IMR-90 (cell line): Measurements from ENCODE around the gene FSD1. TPM values are rescaled to one million over a fixed set of nuclear protein-coding genes. Genes with fewer than 3 reads are reported as not detected.

Experiments used
- ATAC-seq: fragments of 200-7000 bp; cut with Tn5 transposase; 2 replicates; pipeline ENCODE4 v1.9.1; 2020; ENCODE audit warnings: low read depth, mild to moderate bottlenecking, moderate library complexity
- BruUV-seq: library from RNA; stranded (reverse); fragments of 400-500 nt; replicated peaks from 2 replicates; lab custom pipeline; 2021; lab: Mats Ljungman, UMichigan
- CTCF ChIA-PET: fragments of 300-600 bp; formaldehyde crosslinking; extraction: SDS; loops from one replicate; lab custom pipeline; 2021; ENCODE audit warnings: antibody characterized with exemption; lab: Yijun Ruan, JAX
- POLR2A ChIA-PET: fragments of 300-600 bp; sonication (Branson Sonifier 250); formaldehyde crosslinking; loops from one replicate; lab custom pipeline; 2022; ENCODE audit warnings: antibody characterized with exemption; ENCODE audit not compliant: unreplicated experiment; lab: Charles Lee
- DNase-seq: peaks from one replicate; pipeline ENCODE4 v3.0.0; 2013
- H2AFZ ChIP-seq: replicated peaks from 2 replicates; pipeline ENCODE3; 2013; ENCODE audit warnings: low read length, mild to moderate bottlenecking; ENCODE audit not compliant: poor library complexity
- H2AK5ac ChIP-seq: 2 replicates; pipeline ENCODE4 v1.6.1; 2013; ENCODE audit warnings: low read depth, low read length, inconsistent platforms
- H2AK9ac ChIP-seq: replicated peaks from 2 replicates; pipeline ENCODE3; 2013; ENCODE audit warnings: mild to moderate bottlenecking, low read depth, low read length, moderate library complexity; ENCODE audit not compliant: poor library complexity
- H2BK120ac ChIP-seq: 2 replicates; pipeline ENCODE4 v1.6.1; 2013; ENCODE audit warnings: low read depth, low read length, inconsistent platforms
- H2BK15ac ChIP-seq: 3 replicates; pipeline ENCODE4 v1.6.1; 2013; ENCODE audit warnings: low read depth, low read length, inconsistent platforms
- H2BK20ac ChIP-seq: 2 replicates; pipeline ENCODE4 v1.6.1; 2013; ENCODE audit warnings: low read depth, mild to moderate bottlenecking, inconsistent platforms, low read length, moderate library complexity
- H2BK5ac ChIP-seq: 2 replicates; pipeline ENCODE4 v1.6.1; 2013; ENCODE audit warnings: mild to moderate bottlenecking, low read depth, low read length, inconsistent platforms; ENCODE audit not compliant: poor library complexity, severe bottlenecking
- H3K14ac ChIP-seq: replicated peaks from 2 replicates; pipeline ENCODE4 v1.6.1; 2013; ENCODE audit warnings: low read depth, low read length, inconsistent platforms
- H3K18ac ChIP-seq: 2 replicates; pipeline ENCODE4 v1.6.1; 2013; ENCODE audit warnings: low read depth, low read length, control low read depth
- H3K23ac ChIP-seq: 2 replicates; pipeline ENCODE4 v1.6.1; 2013; ENCODE audit warnings: low read depth, low read length, inconsistent platforms
- H3K27ac ChIP-seq: 2 replicates; pipeline ENCODE4 v1.5.1; 2013; ENCODE audit warnings: mild to moderate bottlenecking, control low read depth, low read length; ENCODE audit not compliant: insufficient read depth
- H3K27me3 ChIP-seq: 2 replicates; pipeline ENCODE4 v1.6.1; 2013; ENCODE audit warnings: low read length; ENCODE audit not compliant: control insufficient read depth, insufficient read depth
- H3K36me3 ChIP-seq: 2 replicates; pipeline ENCODE4 v1.6.1; 2013; ENCODE audit warnings: low read length, mixed read lengths; ENCODE audit not compliant: control insufficient read depth, insufficient read depth
- H3K4ac ChIP-seq: 2 replicates; pipeline ENCODE4 v1.6.1; 2013; ENCODE audit warnings: low read depth, low read length, inconsistent platforms
- H3K4me1 ChIP-seq: 2 replicates; pipeline ENCODE4 v1.6.1; 2013; ENCODE audit warnings: low read length, mixed read lengths; ENCODE audit not compliant: control insufficient read depth, insufficient read depth
- H3K4me2 ChIP-seq: 2 replicates; pipeline ENCODE4 v1.6.1; 2013; ENCODE audit warnings: low read depth, mild to moderate bottlenecking, control low read depth, low read length, moderate library complexity
- H3K4me3 ChIP-seq: 2 replicates; pipeline ENCODE4 v1.5.1; 2013; ENCODE audit warnings: low read depth, mild to moderate bottlenecking, control low read depth, low read length, moderate library complexity; ENCODE audit not compliant: insufficient read depth
- H3K56ac ChIP-seq: 2 replicates; pipeline ENCODE4 v1.6.1; 2013; ENCODE audit warnings: low read length, inconsistent platforms; ENCODE audit not compliant: insufficient read depth; ENCODE audit errors: extremely low read depth
- H3K79me1 ChIP-seq, 2 experiments: 2 replicates each; pipeline ENCODE4 v1.6.1; 2013; ENCODE audit warnings: low read length in 2 of 2, inconsistent platforms in 1 of 2, low read depth in 1 of 2
- H3K9ac ChIP-seq: 2 replicates; pipeline ENCODE4 v1.6.1; 2013; ENCODE audit warnings: low read depth, low read length, control low read depth
- H3K9me1 ChIP-seq: 2 replicates; pipeline ENCODE4 v1.6.1; 2013; ENCODE audit warnings: low read length, inconsistent platforms; ENCODE audit not compliant: insufficient read depth
- H3K9me3 ChIP-seq: 2 replicates; pipeline ENCODE4 v1.6.1; 2013; ENCODE audit warnings: low read length; ENCODE audit not compliant: control insufficient read depth, insufficient read depth
- H4K20me1 ChIP-seq: 2 replicates; pipeline ENCODE4 v1.6.1; 2013; ENCODE audit warnings: low read length, inconsistent platforms; ENCODE audit not compliant: insufficient read depth
- H4K5ac ChIP-seq: 2 replicates; pipeline ENCODE4 v1.6.1; 2013; ENCODE audit warnings: mild to moderate bottlenecking, low read depth, low read length, control low read depth
- H4K8ac ChIP-seq, 2 experiments: 2 replicates each; pipeline ENCODE4 v1.6.1; 2013; ENCODE audit warnings: low read depth in 2 of 2, low read length in 2 of 2, control low read depth in 1 of 2, inconsistent platforms in 1 of 2
- H4K91ac ChIP-seq: 2 replicates; pipeline ENCODE4 v1.6.1; 2013; ENCODE audit warnings: low read depth, low read length, inconsistent platforms; ENCODE audit not compliant: insufficient read depth
- BHLHE40 ChIP-seq: fragments of 150-350 bp; IDR thresholded peaks from 2 replicates; pipeline ENCODE4 v1.6.1; 2016; ENCODE audit warnings: mild to moderate bottlenecking, low read depth, low read length
- CEBPB ChIP-seq: IDR thresholded peaks from 2 replicates; pipeline ENCODE4 v1.6.1; 2012; ENCODE audit warnings: low read depth, low read length, improper control_type of control experiment
- CHD1 ChIP-seq: IDR thresholded peaks from 2 replicates; pipeline ENCODE4 v1.6.1; 2012; ENCODE audit warnings: low read depth, low read length, improper control_type of control experiment
- CTCF ChIP-seq: conservative IDR thresholded peaks from 2 replicates; pipeline ENCODE4 v1.5.1; 2012; ENCODE audit warnings: mild to moderate bottlenecking, low read depth, low read length, improper control_type of control experiment
- ELK1 ChIP-seq: fragments of 150-350 bp; IDR thresholded peaks from 2 replicates; pipeline ENCODE4 v1.6.1; 2016; ENCODE audit warnings: low read depth, mild to moderate bottlenecking, low read length, moderate library complexity, borderline replicate concordance
- FOS ChIP-seq: fragments of 150-350 bp; IDR thresholded peaks from 2 replicates; pipeline ENCODE4 v1.6.1; 2016; ENCODE audit warnings: low read depth, low read length
- MAFK ChIP-seq: IDR thresholded peaks from 2 replicates; pipeline ENCODE4 v1.6.1; 2012; ENCODE audit warnings: low read depth, low read length, improper control_type of control experiment
- MAZ ChIP-seq: IDR thresholded peaks from 2 replicates; pipeline ENCODE4 v1.6.1; 2012; ENCODE audit warnings: low read depth, mild to moderate bottlenecking, low read length, improper control_type of control experiment, moderate library complexity, borderline replicate concordance
- MXI1 ChIP-seq: IDR thresholded peaks from 2 replicates; pipeline ENCODE4 v1.6.1; 2012; ENCODE audit warnings: low read depth, mild to moderate bottlenecking, low read length, moderate library complexity, borderline replicate concordance
- NFE2L2 ChIP-seq: fragments of 150-350 bp; IDR thresholded peaks from 2 replicates; pipeline ENCODE4 v1.6.1; 2016; ENCODE audit warnings: low read depth, mild to moderate bottlenecking, low read length
- POLR2A ChIP-seq: IDR thresholded peaks from 2 replicates; pipeline ENCODE4 v1.6.1; 2012; ENCODE audit warnings: mild to moderate bottlenecking, low read depth, low read length
- RAD21 ChIP-seq: IDR thresholded peaks from 2 replicates; pipeline ENCODE4 v1.6.1; 2012; ENCODE audit warnings: low read length, improper control_type of control experiment
- RCOR1 ChIP-seq: IDR thresholded peaks from 2 replicates; pipeline ENCODE4 v1.6.1; 2012; ENCODE audit warnings: mild to moderate bottlenecking, low read length, improper control_type of control experiment; ENCODE audit not compliant: insufficient replicate concordance
- RFX5 ChIP-seq: IDR thresholded peaks from 2 replicates; pipeline ENCODE4 v1.8.0; 2012; ENCODE audit warnings: low read depth, mild to moderate bottlenecking, low read length, moderate library complexity
- SMC3 ChIP-seq: fragments of 150-350 bp; IDR thresholded peaks from 2 replicates; pipeline ENCODE4 v1.6.1; 2016; ENCODE audit warnings: low read depth, mild to moderate bottlenecking, antibody characterized with exemption, low read length, moderate library complexity
- WGBS, 2 experiments: methylation state at CpG; one replicate each; pipeline versions ENCODE4 v1.1.5 to v1.1.7; 2013; ENCODE audit warnings: missing lambda C conversion rate in 2 of 2; ENCODE audit not compliant: insufficient read length in 1 of 2; ENCODE audit errors: extremely low coverage in 2 of 2; 5-methylcytosine and 5-hydroxymethylcytosine counted together
- dilution Hi-C: fragments of 300-500 bp; cut with HindIII; formaldehyde crosslinking; loops from one replicate; pipeline ENCODE4 v1.14.3; 2018; ENCODE audit warnings: low sequenced_read_pairs; ENCODE audit not compliant: unreplicated experiment
- in situ Hi-C: fragments of 300-500 bp; cut with MboI; formaldehyde crosslinking; loops from 3 replicates; pipeline ENCODE4 v1.14.3; 2019; ENCODE audit warnings: low sequenced_read_pairs, inconsistent platforms, mixed read lengths
- intact Hi-C: fragments of 100-400 bp; cut with micrococcal nuclease; formaldehyde crosslinking; loops from 2 replicates; pipeline ENCODE4 v1.10.0; 2022
- polyA plus RNA-seq, 3 experiments: library from polyadenylated mRNA; depleted of rRNA; stranded (reverse); fragments of >200 nt; gene quantifications; 2 replicates each; pipeline ENCODE4 v1.2.3, GENCODE V29; 2012; ENCODE audit warnings: low replicate concordance in 1 of 3
- total RNA-seq: library from RNA; depleted of rRNA; stranded (reverse); fragments of >200 nt; gene quantifications from 2 replicates; pipeline ENCODE4 v1.2.3, GENCODE V29; 2012
- TF ChIP-seq, protein P1 (sequence below): fragments of 150-350 bp; IDR thresholded peaks from 2 replicates; pipeline ENCODE4 v1.6.1; 2017; ENCODE audit warnings: mild to moderate bottlenecking, antibody characterized with exemption, low read length, low read depth

FSD1 gene
- total and polyA plus RNA-seq, 2 of the 4 experiments (the other 2 are of a cell fraction) = 17.4 to 24.4 TPM

- Histone ChIP-seq H3K4ac (0 out of 2 replicates have a peak overlapping the region, but pooled peaks have one; percentile 51), H4K8ac (peak overlapping the region in 1 of 2 experiments; percentile 36; a peak in 1 of 4 replicates), H2AK9ac (peak overlapping the region; percentile 88), H3K4me3 (no peak overlapping the region), H3K27ac (no peak overlapping the region), H3K4me1 (peaks cover 38% of the 10 kb centered on the region), H3K36me3 (peaks cover 25% of the 10 kb centered on the region), H2BK20ac (no peak overlapping the region), H2BK120ac (no peak overlapping the region), H2AK5ac (peak overlapping the region; percentile 20; the same call in 1 of the 2 replicates), H3K14ac (no peak overlapping the region; the same call in 1 of the 2 replicates), H3K9me3 (no peaks in the 10 kb centered on the region), H4K20me1 (peaks cover 45% of the 10 kb centered on the region), H3K9me1 (peaks cover 27% of the 10 kb centered on the region), H3K56ac (no peak overlapping the region; the same call in 1 of the 2 replicates), H4K5ac (no peak overlapping the region), H3K79me1 (peaks cover 21 to 91% of the 10 kb centered on the region in 2 experiments; a peak in 3 of 4 replicates), H3K18ac (no peak overlapping the region), H3K9ac (no peak overlapping the region), H3K23ac (no peak overlapping the region), H2AFZ (peak overlapping the region; percentile 70), H3K27me3 (no peaks in the 10 kb centered on the region), H3K4me2 (no peak overlapping the region), H2BK15ac (no peak overlapping the region), H2BK5ac (no peak overlapping the region), H4K91ac (no peak overlapping the region; the same call in 1 of the 2 replicates)
- in situ Hi-C loops = no loop called here
- WGBS, 2 experiments = 48% methylated on average over 18 of the region's 21 CpGs; no CpG with 5 or more reads in 1 of the 2 experiments
- intact Hi-C loops = no loop called here
- peak; percentile 42; the same call in 1 of the 2 replicates for ATAC-seq
- ChIA-PET CTCF (no interaction called here), POLR2A (no interaction called here)
- BruUV-seq = no TSS peak
- peak; percentile 26 for DNase-seq
- dilution Hi-C loops = no loop called here
- TF ChIP-seq FOS (no peak), ELK1 (no peak), RAD21 (peak; percentile 37), MAZ (no peak), CHD1 (no peak), RCOR1 (no peak), CEBPB (no peak), MAFK (no peak), BHLHE40 (peak; percentile 9; the same call in 1 of the 2 replicates), CTCF (peak; percentile 43), MXI1 (no peak; the same call in 1 of the 2 replicates), POLR2A (no peak), SMC3 (peak; percentile 54), NFE2L2 (no peak), RFX5 (no peak)
- TF ChIP-seq, protein P1, sequence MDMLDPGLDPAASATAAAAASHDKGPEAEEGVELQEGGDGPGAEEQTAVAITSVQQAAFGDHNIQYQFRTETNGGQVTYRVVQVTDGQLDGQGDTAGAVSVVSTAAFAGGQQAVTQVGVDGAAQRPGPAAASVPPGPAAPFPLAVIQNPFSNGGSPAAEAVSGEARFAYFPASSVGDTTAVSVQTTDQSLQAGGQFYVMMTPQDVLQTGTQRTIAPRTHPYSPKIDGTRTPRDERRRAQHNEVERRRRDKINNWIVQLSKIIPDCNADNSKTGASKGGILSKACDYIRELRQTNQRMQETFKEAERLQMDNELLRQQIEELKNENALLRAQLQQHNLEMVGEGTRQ = no peak
Observed at GRCh38 chr19:4369888-4370260, 65.5 kb downstream of the FSD1 start.
